ENCODE measurements around the gene NEDD8.
A peak's percentile ranks its signal among the peaks of the same experiment; 100 is the strongest.
"Not testable (repeated sequence)": the region's sequence is repeated elsewhere in the genome, so short reads cannot be mapped to it uniquely, and the experiment has no call there.

The NEDD8 gene

DNA sequence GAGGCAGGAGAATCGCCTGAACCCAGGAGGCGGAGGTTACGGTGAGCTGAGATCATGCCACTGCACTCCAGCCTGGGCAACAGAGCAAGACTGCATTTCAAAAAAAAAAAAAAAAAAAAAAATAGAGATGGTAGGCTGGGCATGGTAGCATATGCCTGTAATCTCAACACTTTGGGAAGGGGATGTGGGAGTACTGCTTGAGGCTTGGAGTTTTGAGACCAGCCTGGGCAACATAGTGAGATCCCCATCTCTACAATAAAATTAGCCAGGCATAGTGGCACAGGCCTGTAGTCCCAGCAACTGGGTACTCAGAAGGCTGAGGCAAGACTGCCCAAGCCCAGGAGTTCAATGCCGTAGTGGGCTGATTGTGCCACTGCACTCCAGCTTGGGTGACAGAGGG is 9.2 kb downstream of the NEDD8 start:
- DNase-seq (ENCODE audit: low read depth) = not testable (repeated sequence)

DNA sequence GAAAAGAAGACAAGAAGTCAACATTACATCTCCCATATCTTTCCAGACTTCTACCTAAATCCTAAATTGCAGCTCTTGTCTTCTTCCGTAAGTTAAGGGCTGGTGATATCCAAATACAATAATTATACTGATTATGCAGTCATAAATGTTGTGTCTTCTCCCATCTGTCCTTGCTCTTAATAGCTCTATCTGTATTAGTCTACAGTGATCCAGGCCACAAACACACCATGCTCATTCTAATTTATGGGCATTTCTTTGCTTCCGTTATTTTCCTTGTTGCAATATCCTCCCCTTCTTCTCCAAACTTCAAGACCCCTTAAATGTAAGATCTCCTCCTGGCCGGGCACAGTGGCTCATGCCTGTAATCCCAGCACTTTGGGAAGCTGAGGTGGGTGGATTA is 12.6 kb downstream of the NEDD8 start:
- DNase-seq (ENCODE audit: low read depth) = no peak

DNA sequence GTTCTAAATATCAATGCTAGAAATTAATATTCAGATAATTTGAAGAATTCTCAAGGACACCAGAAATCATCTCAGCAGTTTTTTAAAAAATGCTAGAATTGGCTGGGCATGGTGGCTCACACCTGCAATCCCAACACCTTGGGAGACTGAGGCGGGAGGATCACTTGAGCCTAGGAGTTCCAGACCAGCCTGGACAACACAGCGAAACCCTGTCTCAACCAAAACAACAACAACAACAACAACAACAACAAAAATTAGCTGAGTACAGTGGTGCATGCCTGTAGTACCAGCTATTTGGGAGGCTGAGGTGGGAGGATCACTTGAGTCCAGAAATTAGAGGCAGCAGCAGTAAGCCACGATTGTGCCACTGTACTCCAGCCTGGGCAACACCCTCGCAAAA is 13.1 kb downstream of the NEDD8 start:
- DNase-seq (ENCODE audit: low read depth) = no peak

DNA sequence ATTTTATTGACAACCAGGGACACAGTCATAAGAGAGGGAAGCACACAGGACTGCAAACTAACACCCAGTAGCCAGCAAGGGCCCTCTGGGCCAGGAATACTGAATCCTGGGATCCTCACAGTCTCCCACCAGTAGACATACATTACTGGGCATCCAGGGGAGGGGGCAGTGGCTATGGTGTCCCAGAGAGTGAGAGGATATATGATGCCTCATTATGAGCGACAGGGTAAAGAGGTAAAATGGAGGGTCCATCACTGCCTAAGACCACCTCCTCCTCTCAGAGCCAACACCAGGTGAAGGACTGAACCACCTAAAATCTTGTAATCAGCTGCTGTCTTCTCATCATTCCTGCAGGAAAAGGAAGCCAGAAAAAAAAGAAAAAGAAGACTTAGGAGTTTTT is 15.3 kb downstream of the NEDD8 start:
- not testable (repeated sequence) for DNase-seq (ENCODE audit: low read depth)

DNA sequence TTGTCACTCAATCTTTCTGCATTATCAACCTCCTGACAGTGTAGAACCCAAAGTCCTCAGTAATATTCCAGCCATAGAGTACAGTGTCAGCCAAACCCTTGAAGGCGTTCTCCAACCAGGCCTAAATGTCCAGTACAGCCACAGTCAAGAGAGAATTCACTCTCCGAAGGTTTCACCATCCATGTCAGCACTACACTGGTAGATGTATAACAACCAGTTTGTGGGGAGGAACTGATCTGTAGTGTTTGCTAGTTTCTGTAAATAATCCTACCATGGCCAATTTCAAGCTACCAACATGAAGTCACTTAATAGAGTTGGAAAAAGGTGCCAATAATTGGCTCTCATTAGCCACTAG is 15.8 kb downstream of the NEDD8 start:
- DNase-seq (ENCODE audit: low read depth) = no peak

DNA sequence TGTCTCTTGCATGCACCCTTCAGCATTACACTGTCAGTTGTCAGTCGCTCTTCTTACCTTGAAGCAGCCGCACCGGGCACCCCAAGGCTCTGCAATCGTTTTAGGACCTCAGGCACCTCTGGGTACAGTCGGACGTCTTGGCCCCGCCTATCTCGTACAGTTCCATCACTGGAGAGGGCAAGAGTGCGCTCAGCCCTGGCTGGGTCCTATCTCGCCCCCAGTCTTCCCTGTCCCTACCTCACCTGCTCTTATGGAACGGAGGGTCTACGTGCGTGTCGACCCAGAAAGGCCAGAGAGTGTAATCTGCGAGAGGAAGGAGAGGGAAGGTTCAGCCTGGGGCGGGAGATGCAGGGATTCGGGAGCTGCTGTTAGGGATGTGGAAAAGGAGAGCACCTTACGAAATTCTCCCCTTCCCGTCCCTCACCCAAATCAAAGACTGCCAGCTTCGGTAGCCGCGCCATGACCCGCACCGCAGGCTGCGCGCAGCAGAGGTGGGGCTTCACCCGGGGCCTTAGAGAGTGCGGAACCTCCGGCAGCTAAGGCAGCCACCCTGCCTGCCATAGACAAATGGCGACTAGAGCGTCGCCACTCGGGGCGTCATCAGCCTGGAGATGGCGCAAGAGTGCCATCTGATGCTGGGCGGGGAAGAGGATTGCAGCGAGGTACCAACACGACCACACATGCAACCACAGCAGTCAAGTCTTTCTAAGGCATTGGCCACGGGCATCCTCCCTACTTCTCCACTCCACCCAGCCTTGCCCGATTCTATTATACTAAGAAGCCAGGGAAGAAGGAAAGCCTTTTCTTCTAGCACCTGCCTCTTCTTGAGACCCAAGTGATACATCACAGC is 16.4 kb downstream of the NEDD8 start, which contains the start of gene MDP1:
TSS of gene MDP1 (minus strand) at position 572 of the 850 bp plus-strand sequence. CDS start at position 461, 111 bp downstream.
- DNase-seq (ENCODE audit: low read depth) = peak; percentile 54

DNA sequence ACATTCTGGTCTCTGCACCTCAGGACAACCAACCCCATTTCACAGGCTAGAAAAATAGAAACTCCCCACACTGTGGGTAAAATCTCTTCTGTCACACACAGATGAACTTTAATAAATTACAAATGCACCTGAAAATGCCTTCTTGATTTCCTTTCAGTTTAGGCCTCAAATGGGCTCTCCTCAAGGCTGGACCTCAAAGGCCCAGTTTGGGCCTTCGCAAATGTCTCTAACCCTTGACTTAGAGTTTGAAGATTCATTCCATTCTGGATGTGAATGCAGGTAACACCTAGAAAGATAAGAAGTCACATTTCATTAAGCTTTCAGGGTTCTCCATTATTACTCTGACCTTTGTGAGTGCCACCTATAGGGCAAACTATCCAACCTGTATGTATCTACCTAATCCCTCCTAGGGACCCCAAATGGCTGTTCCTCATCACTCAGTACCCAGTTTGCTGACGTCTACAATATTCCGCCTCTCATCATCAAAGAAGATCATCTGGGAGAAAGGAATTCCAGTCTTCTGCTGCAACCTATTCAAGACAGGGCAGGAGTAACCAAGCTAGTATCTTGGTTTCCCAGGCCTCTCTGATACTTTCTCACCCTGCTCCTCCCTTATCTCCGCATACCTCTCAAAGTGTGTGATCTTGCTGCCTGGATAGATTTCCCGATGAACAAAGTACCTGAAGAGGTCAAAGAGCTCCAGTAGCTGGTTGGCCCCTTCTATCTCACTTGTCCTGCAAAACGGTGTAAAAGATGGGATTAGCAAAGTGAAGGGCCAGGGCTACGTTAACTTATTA is 18.1 kb downstream of the NEDD8 start:
- no peak for DNase-seq (ENCODE audit: low read depth)

DNA sequence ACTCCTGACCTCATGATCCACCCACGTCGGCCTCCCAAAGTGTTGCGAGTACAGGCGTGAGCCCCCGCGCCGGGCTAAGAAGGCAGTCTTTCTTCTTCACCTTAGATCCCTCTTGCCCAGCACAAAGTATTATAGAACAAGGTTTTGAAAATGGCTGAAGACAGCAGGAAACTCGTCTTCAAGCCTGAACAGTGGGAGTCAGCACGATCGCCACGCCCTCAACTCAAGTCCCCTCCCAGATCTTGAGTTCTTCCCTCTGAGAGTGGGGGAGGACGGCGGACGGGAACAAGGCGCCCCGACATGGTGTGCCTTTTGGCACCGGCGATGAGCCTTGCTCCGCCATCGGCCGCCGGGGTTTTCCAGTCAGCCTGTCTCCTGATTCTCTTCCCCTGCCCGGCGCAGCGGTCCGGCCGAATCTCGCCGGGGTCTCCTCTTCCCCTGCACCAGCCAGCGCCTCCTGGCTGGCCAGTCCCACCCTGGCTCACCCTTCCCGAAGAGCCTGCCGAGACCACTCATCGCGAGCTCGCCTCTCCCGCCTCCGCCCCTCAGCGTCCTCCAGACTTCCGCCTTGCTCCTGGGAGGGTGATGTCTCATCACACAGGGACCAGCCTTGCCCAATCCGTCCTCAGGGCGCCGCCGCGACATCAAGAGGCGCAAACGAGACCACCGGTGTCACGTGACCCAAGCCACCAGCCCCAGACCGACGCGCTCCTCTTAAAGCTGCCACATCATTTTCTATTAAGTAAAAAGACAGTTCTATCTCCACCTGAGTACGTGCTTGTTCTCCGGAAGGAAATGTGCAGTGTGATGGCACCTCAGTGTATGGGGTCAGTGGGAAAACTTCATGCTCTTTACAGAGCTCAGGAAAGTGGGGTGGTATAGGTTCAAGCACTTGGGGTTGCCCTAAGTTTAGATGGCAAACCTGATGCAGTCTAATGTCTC is 19.0 kb downstream of the NEDD8 start, which contains the start of gene CHMP4A:
TSS of gene CHMP4A (minus strand) at position 565 of the 942 bp plus-strand sequence. CDS start at position 516, 49 bp downstream.
- DNase-seq (ENCODE audit: low read depth) = peak; percentile 78

DNA sequence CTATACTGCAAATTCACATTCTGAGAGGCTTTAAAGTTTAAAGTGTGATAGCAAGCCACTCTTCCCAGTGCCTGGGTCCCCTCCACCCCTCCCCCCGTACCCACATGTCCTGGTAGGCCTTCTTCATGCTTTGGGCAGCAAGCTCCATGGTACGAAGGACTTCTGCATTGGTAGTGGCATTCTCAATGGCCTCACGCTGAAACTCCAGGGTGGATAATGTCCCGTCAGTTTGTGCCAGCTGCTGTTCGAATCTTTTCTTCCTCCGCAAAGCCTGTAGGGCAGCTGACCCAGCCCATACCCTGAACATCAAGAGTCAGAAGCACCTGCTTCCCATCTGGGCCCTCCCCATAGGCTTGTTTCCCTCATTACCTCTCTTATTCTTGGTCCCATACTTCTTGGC is 20.9 kb downstream of the NEDD8 start:
- no peak for DNase-seq (ENCODE audit: low read depth)

DNA sequence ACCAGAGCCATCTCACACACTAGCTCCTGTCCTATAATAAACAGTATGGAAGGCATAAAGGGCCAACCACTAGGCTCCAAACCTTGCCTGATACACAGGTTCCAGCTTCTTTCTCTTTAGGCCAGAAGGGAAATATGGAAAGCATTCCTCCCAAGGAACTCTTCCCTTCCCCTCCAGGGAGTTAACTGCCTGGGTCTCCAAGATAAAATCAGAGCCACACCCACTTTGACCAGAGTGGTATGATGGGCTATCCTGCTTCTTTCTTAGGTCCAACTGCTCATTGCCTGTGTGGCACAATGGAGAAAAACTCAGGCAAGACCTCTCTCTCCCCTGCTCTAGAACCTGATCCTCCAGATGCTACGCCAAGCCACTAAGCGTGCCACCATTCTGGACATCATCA is 24.5 kb downstream of the NEDD8 start:
- no peak for DNase-seq (ENCODE audit: low read depth)

DNA sequence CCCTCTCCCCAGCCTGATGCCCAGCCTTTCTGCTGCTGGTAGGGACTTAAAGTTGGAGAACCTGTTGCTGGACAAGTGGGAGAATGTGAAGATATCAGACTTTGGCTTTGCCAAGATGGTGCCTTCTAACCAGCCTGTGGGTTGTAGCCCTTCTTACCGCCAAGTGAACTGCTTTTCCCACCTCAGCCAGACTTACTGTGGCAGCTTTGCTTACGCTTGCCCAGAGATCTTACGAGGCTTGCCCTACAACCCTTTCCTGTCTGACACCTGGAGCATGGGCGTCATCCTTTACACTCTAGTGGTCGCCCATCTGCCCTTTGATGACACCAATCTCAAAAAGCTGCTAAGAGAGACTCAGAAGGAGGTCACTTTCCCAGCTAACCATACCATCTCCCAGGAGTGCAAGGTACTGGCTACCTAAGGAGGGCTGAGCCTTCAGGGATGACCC is 25.0 kb downstream of the NEDD8 start:
- no peak for DNase-seq (ENCODE audit: low read depth)

DNA sequence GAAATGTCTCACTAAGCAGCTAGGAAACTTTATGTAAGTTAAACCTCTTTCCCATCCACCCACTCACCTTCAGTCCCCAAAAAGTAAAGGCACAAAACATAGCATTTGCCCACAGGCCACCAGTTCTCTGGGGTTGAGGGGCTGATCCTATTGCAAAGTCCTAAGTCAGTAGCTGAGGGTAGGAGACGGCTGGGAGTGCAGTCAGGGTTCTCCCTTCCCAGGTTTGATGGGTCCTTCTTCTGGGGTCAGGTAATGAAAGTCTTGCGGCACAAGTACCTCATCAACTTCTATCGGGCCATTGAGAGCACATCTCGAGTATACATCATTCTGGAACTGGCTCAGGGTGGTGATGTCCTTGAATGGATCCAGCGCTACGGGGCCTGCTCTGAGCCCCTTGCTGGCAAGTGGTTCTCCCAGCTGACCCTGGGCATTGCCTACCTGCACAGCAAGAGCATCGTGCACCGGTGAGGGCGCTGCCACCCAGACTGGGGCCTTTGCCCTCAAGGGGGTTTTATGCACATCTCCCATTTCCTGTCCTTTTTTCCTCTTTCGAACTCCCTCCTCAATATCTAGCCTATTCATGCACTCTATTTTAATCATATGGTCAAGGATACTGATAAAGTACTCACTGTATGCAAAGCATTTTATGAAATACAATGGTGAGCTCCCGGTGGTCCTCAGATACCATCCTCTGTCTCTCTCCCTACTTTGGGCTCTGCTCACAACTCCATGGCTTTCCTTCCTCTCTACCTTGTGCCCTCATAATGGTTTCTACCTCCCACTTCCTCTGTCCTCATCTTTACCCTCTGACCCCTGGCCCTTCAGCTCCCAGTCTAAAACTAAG is 25.7 kb downstream of the NEDD8 start:
- DNase-seq (ENCODE audit: low read depth) = no peak

DNA sequence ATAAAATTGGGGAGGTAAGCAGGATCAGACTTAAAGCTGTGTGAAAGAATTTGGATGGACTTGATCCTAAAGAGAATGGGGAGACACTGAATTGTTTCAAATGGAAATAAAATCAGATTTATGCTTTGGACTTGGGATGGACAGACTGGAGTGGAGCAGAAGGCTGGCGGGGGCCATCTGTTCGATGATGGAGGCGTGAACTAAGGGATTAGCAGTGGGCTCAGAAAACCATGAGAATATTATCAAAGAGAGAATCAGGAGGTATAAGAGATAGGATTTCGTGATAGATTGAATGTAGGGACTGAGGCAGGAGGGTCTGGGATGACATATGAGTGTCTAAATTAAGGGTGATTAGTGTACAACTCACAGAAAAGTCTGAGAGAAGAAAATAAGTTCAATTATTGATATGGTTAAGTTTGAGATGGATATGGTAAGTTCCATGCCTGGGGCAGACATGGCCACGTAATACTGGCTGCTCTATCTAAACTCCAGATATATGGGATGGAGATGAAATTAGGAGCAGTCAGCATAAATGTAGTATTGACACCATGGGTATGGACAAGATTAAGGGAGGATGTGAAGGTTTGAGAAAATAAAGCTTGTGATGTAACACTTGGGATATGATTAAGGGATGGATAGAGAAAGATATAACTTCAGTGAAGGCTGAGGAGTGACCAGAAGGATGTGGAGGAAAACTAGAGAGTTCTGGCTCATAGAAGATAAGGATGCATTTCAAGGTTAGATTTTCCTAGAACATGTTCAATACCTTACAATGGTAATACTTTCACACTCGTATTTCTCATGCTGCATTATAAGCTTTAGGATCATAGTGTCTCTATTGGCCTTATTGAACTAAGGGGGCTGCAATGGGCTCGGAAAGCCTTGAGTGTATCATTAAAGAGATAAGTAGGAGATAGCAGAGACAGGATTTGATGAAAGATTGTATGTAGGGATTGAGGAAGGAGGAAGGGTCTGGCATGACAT is 27.7 kb downstream of the NEDD8 start:
- DNase-seq (ENCODE audit: low read depth) = no peak

DNA sequence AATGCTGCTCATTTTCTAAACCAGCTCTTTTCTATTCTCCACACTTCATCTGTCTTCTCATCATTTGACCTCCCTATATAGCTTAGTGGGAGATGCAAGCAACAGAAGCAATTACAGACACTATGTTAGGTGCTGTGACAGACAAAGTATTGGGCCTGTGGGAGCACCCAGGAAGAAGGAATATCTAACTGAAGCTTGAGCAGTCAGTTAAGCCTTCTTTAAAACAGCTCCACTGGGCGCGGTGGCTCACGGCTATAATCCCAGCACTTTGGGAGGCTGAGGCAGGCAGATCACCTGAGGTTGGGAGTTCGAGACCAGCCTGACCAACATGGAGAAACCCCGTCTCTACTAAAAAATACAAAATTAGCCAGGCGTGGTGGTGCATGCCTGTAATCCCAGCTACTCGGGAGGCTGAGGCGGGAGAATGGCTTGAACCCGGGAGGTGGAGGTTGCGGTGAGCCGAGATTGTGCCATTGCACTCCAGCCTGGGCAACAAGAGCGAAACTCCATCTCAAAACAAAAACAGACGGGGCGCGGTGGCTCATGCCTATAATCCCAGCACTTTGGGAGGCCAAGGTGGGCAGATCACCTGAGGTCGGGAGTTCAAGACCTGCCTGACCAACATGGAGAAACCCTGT is 28.8 kb downstream of the NEDD8 start:
- DNase-seq (ENCODE audit: low read depth) = not testable (repeated sequence)

DNA sequence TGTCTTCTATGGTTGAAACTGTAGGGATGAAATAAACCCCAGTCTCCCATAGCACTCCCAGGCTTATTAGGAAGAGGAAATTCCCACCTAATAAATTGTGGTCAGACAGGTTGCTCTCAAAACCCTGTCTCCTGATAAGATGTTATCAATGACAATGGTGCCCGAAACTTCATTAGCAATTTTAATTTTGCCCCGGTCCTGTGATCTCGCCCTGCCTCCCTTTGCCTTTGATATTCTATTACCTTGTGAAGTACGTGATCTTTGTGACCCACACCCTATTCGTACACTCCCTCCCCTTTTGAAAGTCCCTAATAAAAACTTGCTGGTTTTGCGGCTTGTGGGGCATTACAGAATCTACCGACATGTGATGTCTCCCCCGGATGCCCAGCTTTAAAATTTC is 29.6 kb downstream of the NEDD8 start:
- not testable (repeated sequence) for DNase-seq (ENCODE audit: low read depth)

DNA sequence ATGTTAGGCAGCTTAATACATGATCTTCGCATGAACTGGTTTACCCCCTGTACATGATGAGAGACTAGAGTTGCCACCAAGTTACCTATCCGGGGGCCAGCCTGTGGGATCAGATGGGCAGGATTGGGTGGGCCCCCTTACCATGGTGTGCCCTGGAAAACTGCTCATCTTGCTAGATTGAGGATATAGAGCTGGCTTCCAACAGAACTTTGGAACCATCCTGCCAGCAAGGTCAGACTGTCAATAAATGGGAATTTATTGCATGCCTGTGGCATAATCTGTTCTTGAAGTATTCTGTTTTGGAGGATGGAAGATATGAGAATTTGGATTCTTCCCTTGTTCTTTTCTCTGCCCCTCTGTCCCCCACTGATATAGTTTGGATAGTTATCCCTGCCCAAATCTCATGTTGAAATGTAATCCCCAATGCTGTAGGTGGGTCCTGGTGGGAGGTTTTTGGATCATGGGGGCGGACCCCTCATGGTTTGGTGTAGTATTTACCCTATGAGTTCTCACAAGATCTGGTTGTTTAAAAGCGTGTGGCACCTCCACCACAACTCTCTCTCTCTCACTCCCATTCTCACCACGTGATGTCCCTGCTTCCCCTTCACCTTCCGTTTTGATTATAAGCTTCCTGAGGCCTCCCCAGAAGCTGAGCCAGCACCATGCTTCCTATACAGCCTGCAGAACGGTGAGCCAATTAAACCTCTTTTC is 33.2 kb downstream of the NEDD8 start:
- no peak for DNase-seq (ENCODE audit: low read depth)

DNA sequence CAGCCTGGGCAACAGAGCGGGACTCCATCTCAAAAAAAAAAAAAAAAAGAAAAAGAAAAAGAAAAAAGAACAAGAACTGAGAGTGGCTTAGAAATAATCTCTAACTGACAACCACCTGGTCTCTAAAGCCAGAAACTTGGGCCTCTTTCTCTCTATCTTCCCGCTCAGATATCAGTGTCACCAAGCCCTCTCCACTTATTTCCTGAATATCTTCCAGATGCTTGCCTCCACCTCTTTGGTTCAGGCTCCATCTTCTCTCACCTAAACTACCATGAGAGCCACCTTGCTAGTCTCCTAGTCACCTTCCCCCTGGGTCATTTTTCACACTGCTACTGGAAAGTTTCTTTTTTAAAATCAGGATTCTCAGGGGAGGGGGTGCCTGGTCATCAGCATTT is 35.1 kb downstream of the NEDD8 start:
- no peak for DNase-seq (ENCODE audit: low read depth)

All from stimulated activated CD8-positive, alpha-beta memory T cell treated with anti-CD3 and anti-CD28 coated beads, Interleukin-15, amount 100 ng/mL, for 24 hours (primary cell).